Activated CD4-positive, alpha-beta T cell treated with anti-CD3 and anti-CD28 coated beads, Interleukin-2, amount 10 ng/mL, durations not matched to agents 24 days and 14 days (primary cell): Measurements from ENCODE around the gene SH3BP5L. TPM values are rescaled to one million over a fixed set of nuclear protein-coding genes. Genes with fewer than 3 reads are reported as not detected.

Experiments used
- DNase-seq: peaks from one replicate; pipeline ENCODE4 v3.0.0; 2022
- H3K27ac Mint-ChIP-seq: one replicate; pipeline ENCODE4 v1.8.0; 2022; ENCODE audit warnings: mild to moderate bottlenecking, mixed read lengths
- H3K27me3 Mint-ChIP-seq: one replicate; pipeline ENCODE4 v1.8.0; 2022; ENCODE audit warnings: mixed read lengths
- H3K36me3 Mint-ChIP-seq: one replicate; pipeline ENCODE4 v1.8.0; 2022; ENCODE audit warnings: low read depth, mild to moderate bottlenecking, mixed read lengths
- H3K4me1 Mint-ChIP-seq: one replicate; pipeline ENCODE4 v1.8.0; 2021; ENCODE audit warnings: mixed read lengths
- H3K4me3 Mint-ChIP-seq: one replicate; pipeline ENCODE4 v1.8.0; 2022; ENCODE audit warnings: mild to moderate bottlenecking, moderate library complexity, mixed read lengths
- H3K9me3 Mint-ChIP-seq: one replicate; pipeline ENCODE4 v1.8.0; 2021; ENCODE audit warnings: mixed read lengths
- intact Hi-C: fragments of 100-400 bp; cut with micrococcal nuclease; formaldehyde crosslinking; loops from one replicate; pipeline ENCODE4 v1.15.1; 2023
- total RNA-seq: library from RNA; stranded (reverse); gene quantifications from 2 replicates; pipeline ENCODE4 v1.2.3, GENCODE V29; 2022

The SH3BP5L gene
- total RNA-seq, 1 donor from 2014 or later: 27.5 TPM

- Mint-ChIP-seq H3K9me3 (no peaks in the 10 kb centered on the region), H3K27me3 (no peaks in the 10 kb centered on the region), H3K27ac (peak overlapping the region; percentile 98), H3K36me3 (peaks cover 34% of the 10 kb centered on the region), H3K4me3 (peak overlapping the region; percentile 96), H3K4me1 (peaks cover 48% of the 10 kb centered on the region)
- intact Hi-C loops: loop anchor here (1.0 kb wide), 1 partner anchor 19 kb away; the partner anchor contains the start of gene ZNF672
- DNase-seq: no peak
Observed at GRCh38 chr1:248857749-248858095, 32.0 kb upstream of the SH3BP5L start.

GRCh38 chr1:248857201-248857600, 31.5 kb upstream of the SH3BP5L start:
- DNase-seq: no peak
- Mint-ChIP-seq H3K4me1 (peaks cover 43% of the 10 kb centered on the region), H3K27me3 (no peaks in the 10 kb centered on the region), H3K4me3 (peak overlapping the region; percentile 96), H3K9me3 (no peaks in the 10 kb centered on the region), H3K27ac (peak overlapping the region; percentile 98), H3K36me3 (peaks cover 34% of the 10 kb centered on the region)
- intact Hi-C loops: no loop called here

GRCh38 chr1:248856176-248856575, 30.5 kb upstream of the SH3BP5L start:
- no peaks in the 10 kb centered on the region for H3K27me3 Mint-ChIP-seq
- intact Hi-C loops: no loop called here
- H3K9me3 Mint-ChIP-seq: no peaks in the 10 kb centered on the region
- DNase-seq: no peak
- peaks cover 40% of the 10 kb centered on the region for H3K4me1 Mint-ChIP-seq
- no peak overlapping the region for H3K4me3 Mint-ChIP-seq
- peaks cover 34% of the 10 kb centered on the region for H3K36me3 Mint-ChIP-seq
- H3K27ac Mint-ChIP-seq: peak overlapping the region; percentile 39

- H3K4me3 Mint-ChIP-seq: no peak overlapping the region
- H3K36me3 Mint-ChIP-seq: peaks cover 37% of the 10 kb centered on the region
- H3K27ac Mint-ChIP-seq: no peak overlapping the region
- no peaks in the 10 kb centered on the region for H3K27me3 Mint-ChIP-seq
- DNase-seq: no peak
- intact Hi-C loops: no loop called here
- H3K9me3 Mint-ChIP-seq: no peaks in the 10 kb centered on the region
- H3K4me1 Mint-ChIP-seq: peaks cover 40% of the 10 kb centered on the region
Observed at GRCh38 chr1:248855580-248855979, 29.9 kb upstream of the SH3BP5L start.

GRCh38 chr1:248853663-248854375, 28.1 kb upstream of the SH3BP5L start:
- no peak for DNase-seq
- Mint-ChIP-seq H3K9me3 (no peaks in the 10 kb centered on the region), H3K36me3 (peaks cover 44% of the 10 kb centered on the region), H3K4me1 (peaks cover 32% of the 10 kb centered on the region), H3K4me3 (peak overlapping the region; percentile 10), H3K27me3 (no peaks in the 10 kb centered on the region), H3K27ac (peak overlapping the region; percentile 51)
- intact Hi-C loops: no loop called here

GRCh38 chr1:248852481-248853405, 27.0 kb upstream of the SH3BP5L start:
- H3K9me3 Mint-ChIP-seq: no peaks in the 10 kb centered on the region
- H3K27me3 Mint-ChIP-seq: no peaks in the 10 kb centered on the region
- H3K4me1 Mint-ChIP-seq: peaks cover 32% of the 10 kb centered on the region
- peaks cover 47% of the 10 kb centered on the region for H3K36me3 Mint-ChIP-seq
- DNase-seq: no peak
- no peak overlapping the region for H3K27ac Mint-ChIP-seq
- H3K4me3 Mint-ChIP-seq: no peak overlapping the region
- intact Hi-C loops: no loop called here

GRCh38 chr1:248851390-248851789, 25.7 kb upstream of the SH3BP5L start:
- no peak for DNase-seq
- intact Hi-C loops: no loop called here
- Mint-ChIP-seq H3K27me3 (no peaks in the 10 kb centered on the region), H3K36me3 (peaks cover 44% of the 10 kb centered on the region), H3K9me3 (no peaks in the 10 kb centered on the region), H3K4me3 (no peak overlapping the region), H3K4me1 (peaks cover 21% of the 10 kb centered on the region), H3K27ac (no peak overlapping the region)

- no peaks in the 10 kb centered on the region for H3K9me3 Mint-ChIP-seq
- no peaks in the 10 kb centered on the region for H3K27me3 Mint-ChIP-seq
- H3K4me3 Mint-ChIP-seq: no peak overlapping the region
- peaks cover 40% of the 10 kb centered on the region for H3K36me3 Mint-ChIP-seq
- peaks cover 14% of the 10 kb centered on the region for H3K4me1 Mint-ChIP-seq
- H3K27ac Mint-ChIP-seq: no peak overlapping the region
- DNase-seq: no peak
- intact Hi-C loops: no loop called here
Observed at GRCh38 chr1:248850536-248851251, 25.0 kb upstream of the SH3BP5L start.

- no peaks in the 10 kb centered on the region for H3K27me3 Mint-ChIP-seq
- no peak for DNase-seq
- H3K9me3 Mint-ChIP-seq: no peaks in the 10 kb centered on the region
- no peak overlapping the region for H3K4me3 Mint-ChIP-seq
- H3K27ac Mint-ChIP-seq: peak overlapping the region; percentile 26
- intact Hi-C loops: no loop called here
- H3K36me3 Mint-ChIP-seq: peaks cover 38% of the 10 kb centered on the region
- peaks cover 13% of the 10 kb centered on the region for H3K4me1 Mint-ChIP-seq
Observed at GRCh38 chr1:248850124-248850523, 24.4 kb upstream of the SH3BP5L start.

GRCh38 chr1:248849637-248850036, 23.9 kb upstream of the SH3BP5L start:
- H3K4me3 Mint-ChIP-seq: no peak overlapping the region
- peak overlapping the region; percentile 26 for H3K27ac Mint-ChIP-seq
- H3K27me3 Mint-ChIP-seq: no peaks in the 10 kb centered on the region
- DNase-seq: no peak
- H3K9me3 Mint-ChIP-seq: no peaks in the 10 kb centered on the region
- H3K36me3 Mint-ChIP-seq: peaks cover 35% of the 10 kb centered on the region
- intact Hi-C loops: no loop called here
- H3K4me1 Mint-ChIP-seq: peaks cover 9% of the 10 kb centered on the region

GRCh38 chr1:248849152-248849551, 23.4 kb upstream of the SH3BP5L start:
- intact Hi-C loops: no loop called here
- peaks cover 33% of the 10 kb centered on the region for H3K36me3 Mint-ChIP-seq
- H3K27me3 Mint-ChIP-seq: no peaks in the 10 kb centered on the region
- H3K4me1 Mint-ChIP-seq: peaks cover 4% of the 10 kb centered on the region
- no peak overlapping the region for H3K4me3 Mint-ChIP-seq
- DNase-seq: no peak
- H3K9me3 Mint-ChIP-seq: no peaks in the 10 kb centered on the region
- peak overlapping the region; percentile 47 for H3K27ac Mint-ChIP-seq

GRCh38 chr1:248848602-248849001, 22.9 kb upstream of the SH3BP5L start:
- intact Hi-C loops: no loop called here
- H3K27ac Mint-ChIP-seq: no peak overlapping the region
- H3K9me3 Mint-ChIP-seq: no peaks in the 10 kb centered on the region
- no peak for DNase-seq
- H3K27me3 Mint-ChIP-seq: no peaks in the 10 kb centered on the region
- no peak overlapping the region for H3K4me3 Mint-ChIP-seq
- peaks cover 31% of the 10 kb centered on the region for H3K36me3 Mint-ChIP-seq
- no peaks in the 10 kb centered on the region for H3K4me1 Mint-ChIP-seq

- no peak for DNase-seq
- intact Hi-C loops: no loop called here
- Mint-ChIP-seq H3K36me3 (peaks cover 31% of the 10 kb centered on the region), H3K4me1 (peaks cover under 1% of the 10 kb centered on the region), H3K27ac (no peak overlapping the region), H3K9me3 (no peaks in the 10 kb centered on the region), H3K4me3 (no peak overlapping the region), H3K27me3 (no peaks in the 10 kb centered on the region)
Observed at GRCh38 chr1:248847956-248848561, 22.3 kb upstream of the SH3BP5L start.
